Transverse colon (tissue), 3 donors: ENCODE results near the gene SLF2.

Source experiments
- POLR2A ChIP-seq: fragments of 450-650 bp; IDR thresholded peaks from one replicate; pipeline ENCODE4 v1.6.1; 2016; ENCODE audit warnings: antibody characterized with exemption, mild to moderate bottlenecking, moderate library complexity
- TF ChIP-seq, protein P1 (sequence below), 5 experiments: fragments of 200-600 bp in 3 of 5; fragments of 450-650 bp in 2 of 5; sonication (generic) in 3 of 5; IDR thresholded peaks; 1 replicate in 2 of 5; 2 replicates in 3 of 5; pipeline ENCODE4 v1.5.1; 2016 to 2017; ENCODE audit warnings: antibody characterized with exemption in 5 of 5, inconsistent platforms in 3 of 5, mild to moderate bottlenecking in 2 of 5, moderate library complexity in 1 of 5

GRCh38 chr10:100868382-100868781, 44.4 kb upstream of the SLF2 start:
- TF ChIP-seq, protein P1, sequence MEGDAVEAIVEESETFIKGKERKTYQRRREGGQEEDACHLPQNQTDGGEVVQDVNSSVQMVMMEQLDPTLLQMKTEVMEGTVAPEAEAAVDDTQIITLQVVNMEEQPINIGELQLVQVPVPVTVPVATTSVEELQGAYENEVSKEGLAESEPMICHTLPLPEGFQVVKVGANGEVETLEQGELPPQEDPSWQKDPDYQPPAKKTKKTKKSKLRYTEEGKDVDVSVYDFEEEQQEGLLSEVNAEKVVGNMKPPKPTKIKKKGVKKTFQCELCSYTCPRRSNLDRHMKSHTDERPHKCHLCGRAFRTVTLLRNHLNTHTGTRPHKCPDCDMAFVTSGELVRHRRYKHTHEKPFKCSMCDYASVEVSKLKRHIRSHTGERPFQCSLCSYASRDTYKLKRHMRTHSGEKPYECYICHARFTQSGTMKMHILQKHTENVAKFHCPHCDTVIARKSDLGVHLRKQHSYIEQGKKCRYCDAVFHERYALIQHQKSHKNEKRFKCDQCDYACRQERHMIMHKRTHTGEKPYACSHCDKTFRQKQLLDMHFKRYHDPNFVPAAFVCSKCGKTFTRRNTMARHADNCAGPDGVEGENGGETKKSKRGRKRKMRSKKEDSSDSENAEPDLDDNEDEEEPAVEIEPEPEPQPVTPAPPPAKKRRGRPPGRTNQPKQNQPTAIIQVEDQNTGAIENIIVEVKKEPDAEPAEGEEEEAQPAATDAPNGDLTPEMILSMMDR (IDR thresholded peaks at IDR 0.05) = no peak
- no peak for TF ChIP-seq POLR2A
